NCI-H1694 (cell line): ENCODE results near the gene PRR20G.
"Not testable (repeated sequence)": the region's sequence is repeated elsewhere in the genome, so short reads cannot be mapped to it uniquely, and the experiment has no call there.

Experiments used
- DNase-seq: peaks from one replicate; lab custom pipeline; 2025; lab: John Stamatoyannopoulos, UW

Gene PRR20G

GRCh38 chr3:127287840-127288239 is at the start of gene PRR20G:
Gene PRR20G, minus strand, starts transcription at chr3:127288046. Its CDS starts 681 bp downstream, at chr3:127287365.
- DNase-seq, result no peak

GRCh38 chr3:127337001-127337400 is 49.2 kb upstream of the PRR20G start:
- no peak for DNase-seq

- no peak for DNase-seq
These were observed 48.3 kb upstream of the PRR20G start for GRCh38 chr3:127336101-127336500.

- no peak for DNase-seq
These were observed 42.5 kb upstream of the PRR20G start for GRCh38 chr3:127330385-127330784.

GRCh38 chr3:127329631-127330285 is 41.9 kb upstream of the PRR20G start:
- no peak for DNase-seq

- no peak for DNase-seq
These were observed 40.6 kb upstream of the PRR20G start for GRCh38 chr3:127328421-127328820.

- DNase-seq, result no peak
These were observed 38.5 kb upstream of the PRR20G start for GRCh38 chr3:127326341-127326740.

GRCh38 chr3:127325629-127325961 is 37.7 kb upstream of the PRR20G start:
- no peak for DNase-seq

- no peak for DNase-seq
These were observed 37.2 kb upstream of the PRR20G start for GRCh38 chr3:127324913-127325628.

GRCh38 chr3:127324076-127324475 is 36.2 kb upstream of the PRR20G start:
- no peak for DNase-seq

- no peak for DNase-seq
These were observed 35.7 kb upstream of the PRR20G start for GRCh38 chr3:127323581-127323980.

- no peak for DNase-seq
These were observed 33.5 kb upstream of the PRR20G start for GRCh38 chr3:127321371-127321770.

GRCh38 chr3:127320529-127321121 is 32.8 kb upstream of the PRR20G start:
- no peak for DNase-seq

GRCh38 chr3:127316685-127317084 is 28.8 kb upstream of the PRR20G start:
- no peak for DNase-seq

GRCh38 chr3:127312818-127313217 is 25.0 kb upstream of the PRR20G start:
- DNase-seq, result no peak

- DNase-seq, result not testable (repeated sequence)
These were observed 21.0 kb upstream of the PRR20G start for GRCh38 chr3:127308821-127309220.

- DNase-seq, result no peak
These were observed 20.1 kb upstream of the PRR20G start for GRCh38 chr3:127307916-127308315.

GRCh38 chr3:127307112-127307835 is 19.4 kb upstream of the PRR20G start:
- DNase-seq, result no peak

- DNase-seq, result no peak
These were observed 18.7 kb upstream of the PRR20G start for GRCh38 chr3:127306361-127307111.

- DNase-seq, result no peak
These were observed 17.7 kb upstream of the PRR20G start for GRCh38 chr3:127305499-127306060.

- DNase-seq, result no peak
These were observed 16.4 kb upstream of the PRR20G start for GRCh38 chr3:127304121-127304744.
